Vagina (tissue), 2 donors: ENCODE data around the gene PDE9A. TPM values are rescaled to one million over a fixed set of nuclear protein-coding genes. Genes with fewer than 3 reads are reported as not detected.

ENCODE experiments used
- DNase-seq, 2 donors: peaks; one replicate each; pipeline ENCODE4 v3.0.0-alpha.2; 2017; ENCODE audit errors: extremely low spot score in 2 of 2
- H3K27ac ChIP-seq: fragments of 200-600 bp; sonication (generic); one replicate; pipeline ENCODE4 v1.5.1; 2019
- H3K27me3 ChIP-seq: fragments of 200-600 bp; sonication (generic); one replicate; pipeline ENCODE4 v1.5.1; 2019
- H3K36me3 ChIP-seq, 2 donors: fragments of 200-600 bp; sonication (generic); one replicate each; pipeline ENCODE4 v1.5.1; 2017 to 2019
- H3K4me1 ChIP-seq: fragments of 200-600 bp; sonication (generic); one replicate; pipeline ENCODE4 v1.5.1; 2019
- H3K4me3 ChIP-seq, 2 donors: fragments of 200-600 bp; sonication (generic); 1 replicate in 1 of 2; 2 replicates in 1 of 2; pipeline ENCODE4 v1.5.1; 2016 to 2019
- H3K9me3 ChIP-seq: fragments of 200-600 bp; sonication (generic); one replicate; pipeline ENCODE4 v1.5.1; 2019
- POLR2A ChIP-seq, 2 donors: fragments of 450-650 bp; IDR thresholded peaks; one replicate each; pipeline ENCODE4 v1.6.1; 2017; ENCODE audit warnings: antibody characterized with exemption in 2 of 2, mild to moderate bottlenecking in 2 of 2, moderate library complexity in 2 of 2
- POLR2AphosphoS5 ChIP-seq, 2 donors: sonication (generic); formaldehyde crosslinking; IDR thresholded peaks; one replicate each; pipeline ENCODE4 v1.9.0; 2017; ENCODE audit warnings: antibody characterized with exemption in 2 of 2, mild to moderate bottlenecking in 2 of 2, low read depth in 1 of 2; ENCODE audit not compliant: insufficient read depth in 1 of 2
- intact Hi-C: fragments of 100-400 bp; cut with DNase I; formaldehyde crosslinking; loops from one replicate; pipeline ENCODE4 v1.15.1; 2023
- total RNA-seq: library from RNA; depleted of rRNA; stranded (reverse); fragments of >200 nt; gene quantifications from one replicate; pipeline ENCODE4 v1.2.3, GENCODE V29; 2016
- TF ChIP-seq, protein P1 (sequence below), 3 experiments: fragments of 450-650 bp in 2 of 3; fragments of 200-600 bp in 1 of 3; sonication (generic) in 1 of 3; IDR thresholded peaks; one replicate each; pipeline ENCODE4 v1.5.1; 2017 to 2019; ENCODE audit warnings: antibody characterized with exemption in 3 of 3, mild to moderate bottlenecking in 2 of 3, moderate library complexity in 2 of 3

The PDE9A gene
- total RNA-seq, 1 donor from 2014 or later, result 9.6 TPM

DNA sequence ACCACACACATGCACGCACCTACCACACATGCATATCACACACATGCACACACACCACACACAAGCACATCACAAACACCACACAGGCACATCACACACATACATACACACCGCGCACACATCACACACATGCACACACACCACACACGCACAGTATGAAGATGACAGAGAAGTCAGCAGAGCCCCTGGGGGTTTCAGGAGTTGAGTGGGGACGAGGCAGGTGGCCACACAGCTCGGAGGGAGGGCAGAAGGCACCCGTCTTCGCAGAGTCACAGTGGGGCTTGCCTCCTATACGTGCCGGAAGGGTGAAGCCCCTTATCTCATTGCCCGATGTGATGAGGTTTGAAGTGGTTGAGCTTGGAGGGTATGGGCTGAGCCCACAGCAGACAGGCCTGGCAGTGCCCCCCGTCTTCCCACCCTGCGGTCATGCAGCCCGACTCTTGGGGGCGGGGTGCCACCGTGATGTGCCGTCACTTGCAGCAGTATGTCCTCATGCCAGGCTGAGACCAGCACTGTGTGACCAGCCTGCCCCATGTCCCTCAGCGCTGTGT, 9.9 kb downstream of the PDE9A start:
- H3K36me3 ChIP-seq, result no peaks in the 10 kb centered on the region
- intact Hi-C loops, result no loop called here
- no peak for DNase-seq
- no peak overlapping the region for H3K27ac ChIP-seq
- peaks cover 7% of the 10 kb centered on the region for H3K4me1 ChIP-seq
- TF ChIP-seq POLR2A (IDR thresholded peaks at IDR 0.05) (no peak), POLR2AphosphoS5 (IDR thresholded peaks at IDR 0.05; ENCODE audit: insufficient read depth in 1 of 2, low read depth in 1 of 2) (no peak)
- TF ChIP-seq, protein P1, sequence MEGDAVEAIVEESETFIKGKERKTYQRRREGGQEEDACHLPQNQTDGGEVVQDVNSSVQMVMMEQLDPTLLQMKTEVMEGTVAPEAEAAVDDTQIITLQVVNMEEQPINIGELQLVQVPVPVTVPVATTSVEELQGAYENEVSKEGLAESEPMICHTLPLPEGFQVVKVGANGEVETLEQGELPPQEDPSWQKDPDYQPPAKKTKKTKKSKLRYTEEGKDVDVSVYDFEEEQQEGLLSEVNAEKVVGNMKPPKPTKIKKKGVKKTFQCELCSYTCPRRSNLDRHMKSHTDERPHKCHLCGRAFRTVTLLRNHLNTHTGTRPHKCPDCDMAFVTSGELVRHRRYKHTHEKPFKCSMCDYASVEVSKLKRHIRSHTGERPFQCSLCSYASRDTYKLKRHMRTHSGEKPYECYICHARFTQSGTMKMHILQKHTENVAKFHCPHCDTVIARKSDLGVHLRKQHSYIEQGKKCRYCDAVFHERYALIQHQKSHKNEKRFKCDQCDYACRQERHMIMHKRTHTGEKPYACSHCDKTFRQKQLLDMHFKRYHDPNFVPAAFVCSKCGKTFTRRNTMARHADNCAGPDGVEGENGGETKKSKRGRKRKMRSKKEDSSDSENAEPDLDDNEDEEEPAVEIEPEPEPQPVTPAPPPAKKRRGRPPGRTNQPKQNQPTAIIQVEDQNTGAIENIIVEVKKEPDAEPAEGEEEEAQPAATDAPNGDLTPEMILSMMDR (IDR thresholded peaks at IDR 0.05), result no peak
- H3K27me3 ChIP-seq, result no peaks in the 10 kb centered on the region
- no peak overlapping the region for H3K4me3 ChIP-seq
- H3K9me3 ChIP-seq, result no peaks in the 10 kb centered on the region

DNA sequence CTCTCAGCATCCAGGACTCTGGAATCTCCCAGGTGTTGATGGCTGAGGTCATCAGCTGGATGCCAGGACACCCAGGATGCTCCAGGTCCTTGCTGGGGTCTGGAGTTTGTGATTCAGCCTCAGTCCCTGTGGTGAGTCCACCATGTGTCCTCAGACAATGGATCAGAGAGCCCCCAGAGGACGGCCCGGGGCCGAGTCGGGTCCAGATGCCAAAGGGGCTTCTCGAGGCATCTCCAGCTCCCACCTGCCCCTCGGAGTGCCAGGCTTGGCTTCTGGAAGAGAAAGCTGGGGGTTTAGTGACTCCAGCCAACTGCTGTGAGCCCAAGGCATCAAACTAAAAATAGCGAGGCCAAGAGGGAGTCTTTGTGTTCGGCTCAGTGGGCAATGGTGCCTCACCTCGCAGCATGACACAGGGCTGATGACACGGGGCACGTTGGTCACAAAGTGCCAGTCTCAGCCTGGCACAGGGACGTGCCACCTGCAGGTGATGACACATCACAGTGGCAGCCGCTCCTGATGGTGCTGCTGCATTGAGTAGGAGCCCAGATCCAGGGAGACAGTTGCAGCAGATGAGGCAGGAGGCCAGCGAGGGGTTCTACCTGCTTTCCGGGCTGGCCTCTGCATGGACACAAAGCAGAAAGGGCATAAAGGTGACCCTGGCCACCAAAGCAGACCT, 10.6 kb downstream of the PDE9A start:
- no peak overlapping the region for H3K27ac ChIP-seq
- no peak for DNase-seq
- H3K4me1 ChIP-seq, result peaks cover 11% of the 10 kb centered on the region
- no peak overlapping the region for H3K4me3 ChIP-seq
- intact Hi-C loops, result no loop called here
- H3K36me3 ChIP-seq, result no peaks in the 10 kb centered on the region
- TF ChIP-seq POLR2AphosphoS5 (IDR thresholded peaks at IDR 0.05; ENCODE audit: insufficient read depth in 1 of 2, low read depth in 1 of 2), result no peak
- TF ChIP-seq, protein P1 (IDR thresholded peaks at IDR 0.05), result no peak
- TF ChIP-seq POLR2A (IDR thresholded peaks at IDR 0.05), result no peak
- no peaks in the 10 kb centered on the region for H3K27me3 ChIP-seq
- no peaks in the 10 kb centered on the region for H3K9me3 ChIP-seq

- Histone ChIP-seq H3K36me3 (no peaks in the 10 kb centered on the region), H3K4me1 (peaks cover 11% of the 10 kb centered on the region), H3K27ac (no peak overlapping the region), H3K4me3 (no peak overlapping the region), H3K27me3 (no peaks in the 10 kb centered on the region), H3K9me3 (no peaks in the 10 kb centered on the region)
- TF ChIP-seq, protein P1 (IDR thresholded peaks at IDR 0.05), result no peak
- TF ChIP-seq POLR2A (IDR thresholded peaks at IDR 0.05), result no peak
- TF ChIP-seq POLR2AphosphoS5 (IDR thresholded peaks at IDR 0.05; ENCODE audit: insufficient read depth in 1 of 2, low read depth in 1 of 2), result no peak
- intact Hi-C loops, result no loop called here
- no peak for DNase-seq
Observed at GRCh38 chr21:42664614-42665013, 11.2 kb downstream of the PDE9A start.

GRCh38 chr21:42665026-42665425, 11.6 kb downstream of the PDE9A start:
- no peaks in the 10 kb centered on the region for H3K9me3 ChIP-seq
- intact Hi-C loops, result no loop called here
- TF ChIP-seq POLR2A (IDR thresholded peaks at IDR 0.05), result no peak
- TF ChIP-seq POLR2AphosphoS5 (IDR thresholded peaks at IDR 0.05; ENCODE audit: insufficient read depth in 1 of 2, low read depth in 1 of 2), result no peak
- TF ChIP-seq, protein P1 (IDR thresholded peaks at IDR 0.05), result no peak
- H3K4me3 ChIP-seq, result no peak overlapping the region
- no peaks in the 10 kb centered on the region for H3K36me3 ChIP-seq
- no peak for DNase-seq
- no peak overlapping the region for H3K27ac ChIP-seq
- peaks cover 11% of the 10 kb centered on the region for H3K4me1 ChIP-seq
- no peaks in the 10 kb centered on the region for H3K27me3 ChIP-seq

DNA sequence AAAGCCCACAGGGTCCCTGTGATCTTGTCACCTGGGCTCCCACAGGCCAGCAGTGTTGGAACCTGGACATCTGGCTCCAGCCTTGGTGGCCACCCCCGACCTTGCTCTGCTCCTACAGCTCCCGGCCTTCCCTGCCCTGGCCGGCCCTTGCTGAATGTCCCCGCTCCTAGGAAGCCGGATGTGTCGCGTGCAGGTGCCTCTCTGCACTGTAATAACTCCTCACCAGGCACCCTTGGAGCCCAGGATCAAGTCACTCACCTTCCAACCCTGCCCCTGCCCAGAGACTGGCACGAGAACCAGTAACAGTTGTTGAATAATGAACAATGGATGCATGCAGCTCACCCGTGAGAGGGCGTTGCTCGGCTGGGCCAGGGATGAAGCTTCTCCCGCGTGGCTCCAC, 12.1 kb downstream of the PDE9A start:
- H3K9me3 ChIP-seq, result no peaks in the 10 kb centered on the region
- H3K4me1 ChIP-seq, result peaks cover 11% of the 10 kb centered on the region
- DNase-seq, result no peak
- H3K36me3 ChIP-seq, result no peaks in the 10 kb centered on the region
- H3K27me3 ChIP-seq, result no peaks in the 10 kb centered on the region
- intact Hi-C loops, result no loop called here
- no peak overlapping the region for H3K4me3 ChIP-seq
- no peak overlapping the region for H3K27ac ChIP-seq
- TF ChIP-seq POLR2A (IDR thresholded peaks at IDR 0.05) (no peak), POLR2AphosphoS5 (IDR thresholded peaks at IDR 0.05; ENCODE audit: insufficient read depth in 1 of 2, low read depth in 1 of 2) (no peak)
- TF ChIP-seq, protein P1 (IDR thresholded peaks at IDR 0.05), result no peak
